Endometrium (tissue), 2 donors: ENCODE measurements around the gene PKD1L1.

Source experiments
- FAIRE-seq: peaks from 2 replicates; lab custom pipeline; 2012; peaks lifted over from hg19 to GRCh38; lab: Jason Lieb, UNC
- donor health status: control.
- donor health status: control.

Gene PKD1L1

DNA sequence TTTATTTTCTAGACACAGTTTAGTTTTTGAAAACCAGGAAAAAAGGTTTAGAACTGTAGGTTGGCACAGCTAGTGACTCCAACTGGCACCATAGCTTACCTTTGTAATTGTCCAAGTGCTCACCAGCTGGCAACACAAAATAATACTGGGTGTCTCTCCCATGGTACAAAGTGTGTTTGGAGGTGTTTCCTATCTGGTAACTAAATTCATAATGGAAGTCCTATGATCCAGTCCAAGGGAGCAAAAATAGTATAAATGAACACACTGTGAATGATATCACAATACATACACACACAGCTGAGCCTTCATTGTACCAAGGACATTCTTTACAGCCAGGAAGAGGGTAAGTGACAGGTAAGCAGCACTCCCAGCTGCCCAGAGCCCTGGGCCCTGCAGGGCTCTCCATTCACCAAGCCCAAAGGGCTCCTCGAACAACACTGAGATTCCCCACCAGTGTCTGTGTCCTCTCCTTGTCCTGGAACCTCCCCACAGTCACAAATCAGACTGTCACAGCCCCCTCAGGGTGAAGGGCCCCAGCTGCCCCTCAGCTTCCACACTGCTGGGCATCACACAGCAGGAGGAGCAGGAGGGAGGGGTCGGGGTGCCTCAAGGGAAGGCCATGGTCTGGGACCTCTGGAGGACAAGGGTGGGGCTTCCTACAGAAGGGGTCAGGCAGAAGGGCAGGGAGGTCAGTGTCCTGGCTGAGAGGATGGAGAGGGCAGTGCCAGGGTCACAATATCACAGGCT lies 72.1 kb downstream of the PKD1L1 start:
- no peak for FAIRE-seq

DNA sequence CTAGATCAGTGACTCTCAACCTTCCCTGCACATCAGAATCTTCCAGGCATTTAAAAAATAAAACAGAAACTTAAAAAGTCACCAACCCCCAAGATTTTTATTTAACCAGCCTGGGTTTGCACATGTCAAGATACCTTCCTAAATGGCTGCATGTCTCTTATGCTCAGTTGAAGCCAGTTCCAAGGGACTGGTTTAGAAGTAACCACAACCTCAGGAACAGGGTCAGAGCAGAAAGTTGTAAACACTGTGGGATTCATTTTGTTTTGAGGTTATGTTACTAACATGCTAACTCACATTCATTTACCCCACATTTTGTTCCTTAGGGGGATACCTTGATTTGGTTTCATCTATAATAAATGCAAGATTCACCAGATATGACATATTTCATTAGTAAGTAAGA lies 72.9 kb downstream of the PKD1L1 start:
- FAIRE-seq, result no peak

DNA sequence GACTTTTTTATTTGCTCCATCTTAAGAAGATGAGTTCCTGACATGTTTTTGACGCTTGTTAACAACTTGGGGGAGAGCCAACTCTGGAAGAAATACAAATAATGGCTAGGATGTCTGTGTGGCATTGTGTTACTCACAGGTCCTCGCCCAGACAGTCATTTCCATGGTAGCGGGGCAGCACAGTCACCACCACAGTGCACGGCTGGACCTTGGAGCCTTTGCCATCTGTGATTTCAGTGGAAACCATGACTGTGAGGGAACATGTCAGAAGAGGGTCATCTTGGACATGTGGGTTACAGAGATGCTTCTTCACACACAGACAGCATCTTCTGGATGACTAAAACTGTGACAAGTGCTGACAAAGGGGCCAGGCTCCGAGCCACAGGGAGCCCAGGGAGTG lies 74.5 kb downstream of the PKD1L1 start:
- no peak for FAIRE-seq

DNA sequence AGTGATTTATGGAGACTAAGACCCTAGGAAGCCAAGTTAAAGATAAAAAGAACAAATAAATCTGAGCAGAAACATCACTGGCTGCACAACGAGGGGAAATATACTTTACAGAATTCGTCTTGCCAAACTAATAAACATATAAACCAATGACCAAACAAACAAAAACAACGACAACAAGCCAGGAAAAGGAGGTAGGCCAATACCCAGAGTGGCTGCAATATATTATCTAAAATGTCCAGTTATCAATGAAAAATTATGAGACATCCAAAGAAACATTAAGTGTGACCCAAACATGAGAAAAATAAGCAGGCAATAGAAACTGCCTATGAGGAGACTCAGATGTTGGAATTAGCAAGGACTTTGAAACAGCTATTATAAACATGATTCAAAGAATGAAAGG lies 81.0 kb downstream of the PKD1L1 start:
- no peak for FAIRE-seq

DNA sequence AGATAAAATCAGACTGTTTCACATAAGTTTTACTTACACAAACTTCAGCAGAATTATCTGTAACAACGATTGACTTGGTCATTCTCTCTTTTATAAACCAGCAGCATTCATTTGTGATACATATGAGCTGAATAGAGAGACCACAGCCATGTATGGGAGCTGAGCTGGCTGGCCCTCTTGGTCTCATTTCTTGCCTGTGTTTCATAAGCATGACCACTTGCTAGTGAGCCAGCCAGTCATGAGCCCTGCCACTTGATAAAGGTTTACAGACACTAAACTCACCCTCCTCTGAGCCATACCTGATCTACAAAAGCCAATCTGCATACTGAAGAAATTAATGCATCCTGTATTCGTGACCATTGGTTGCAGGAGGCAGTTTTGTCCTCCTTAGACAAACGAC lies 82.1 kb downstream of the PKD1L1 start:
- no peak for FAIRE-seq

DNA sequence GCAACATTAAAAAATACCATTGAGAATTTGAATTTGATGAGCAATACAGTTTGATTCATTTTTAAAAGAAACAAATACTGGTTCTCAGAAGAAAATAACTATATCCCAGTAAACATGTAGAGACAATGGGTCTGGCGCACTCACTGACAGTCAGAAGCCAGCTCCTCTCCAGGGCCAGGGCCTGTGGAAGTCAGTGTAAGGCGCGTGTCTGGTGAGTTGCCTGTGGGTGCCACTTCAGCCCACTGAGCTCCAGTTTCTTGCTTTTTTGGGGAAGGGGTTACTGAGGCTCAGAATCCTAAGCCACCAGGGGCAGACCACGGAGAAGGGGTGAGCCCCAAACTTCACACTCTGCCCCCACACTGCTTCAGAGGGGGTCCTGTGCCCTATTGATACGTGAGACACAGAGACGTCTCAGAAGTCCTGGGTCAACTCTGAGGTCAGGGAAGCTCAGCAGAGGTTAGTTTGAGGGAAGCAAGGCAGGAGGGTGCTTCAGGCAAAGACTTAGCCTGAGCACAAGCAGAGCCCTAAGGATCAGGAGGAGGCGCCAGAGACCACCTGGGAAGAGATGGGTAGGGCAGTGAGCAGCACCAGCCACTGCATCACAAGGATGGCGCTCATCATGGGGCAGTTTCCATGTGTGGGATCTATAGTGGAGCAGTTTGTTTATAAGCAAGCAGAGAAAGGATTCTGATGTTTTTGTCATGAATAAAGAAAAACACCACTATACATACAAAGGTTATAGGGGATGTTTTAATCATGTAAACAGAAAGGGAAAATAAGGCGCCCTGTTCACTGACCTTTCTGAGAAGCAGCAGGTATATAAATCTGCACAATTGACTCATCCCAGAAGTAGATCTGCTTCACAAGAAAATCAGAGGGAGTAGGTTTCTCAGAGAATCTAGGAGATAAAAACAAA lies 95.7 kb downstream of the PKD1L1 start:
- no peak for FAIRE-seq

DNA sequence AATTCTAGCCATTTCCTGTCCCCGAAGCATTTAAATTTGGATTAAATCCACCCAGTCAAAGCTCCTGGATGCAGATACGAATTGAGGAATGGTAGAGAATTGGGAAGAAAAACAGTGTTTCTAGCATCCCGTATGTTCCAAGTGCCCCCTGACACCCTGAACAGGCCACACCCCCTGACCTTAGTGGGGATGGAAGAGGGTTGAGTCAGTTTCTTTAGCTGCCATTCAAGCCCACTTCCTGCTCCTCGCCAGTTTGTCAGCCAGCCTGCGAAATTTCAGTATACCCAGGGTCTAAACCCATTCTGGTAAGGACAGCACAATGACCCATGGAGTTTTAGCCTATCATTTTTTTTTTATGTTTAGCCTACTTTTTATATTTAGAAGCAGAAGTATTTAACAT lies 101.1 kb downstream of the PKD1L1 start:
- FAIRE-seq, result no peak

DNA sequence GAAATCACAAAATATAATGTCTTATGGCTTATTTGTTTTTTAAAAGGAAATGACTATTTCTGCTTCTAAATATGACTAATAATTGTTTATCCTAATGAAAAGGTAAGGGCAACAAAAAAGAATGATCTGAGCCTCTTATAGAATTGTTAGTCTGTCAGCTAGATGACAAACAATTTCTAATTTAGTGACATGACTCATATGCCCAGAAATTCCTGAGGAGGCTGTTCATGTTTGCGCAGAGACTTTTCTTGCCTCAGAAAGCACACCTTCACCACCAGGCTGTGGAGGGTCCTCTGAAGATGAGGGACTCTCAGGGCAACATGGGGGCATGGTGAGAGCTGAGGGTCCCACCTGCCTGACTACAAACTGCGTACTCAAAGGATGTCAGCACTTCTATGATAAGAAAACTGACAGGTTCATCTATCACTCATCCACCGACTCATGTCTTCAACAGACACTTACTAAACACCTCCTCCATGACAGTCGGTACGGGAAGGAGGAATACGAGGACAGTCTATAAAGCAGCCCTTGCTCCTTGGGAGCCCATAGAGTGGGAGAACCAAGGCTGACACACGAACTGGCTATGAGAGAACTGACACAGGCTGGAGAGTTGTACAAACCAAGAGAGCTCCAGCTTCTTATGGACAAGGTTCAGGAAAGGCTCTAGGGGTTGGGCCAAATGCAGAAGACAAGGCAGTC lies 102.0 kb downstream of the PKD1L1 start:
- FAIRE-seq, result no peak

DNA sequence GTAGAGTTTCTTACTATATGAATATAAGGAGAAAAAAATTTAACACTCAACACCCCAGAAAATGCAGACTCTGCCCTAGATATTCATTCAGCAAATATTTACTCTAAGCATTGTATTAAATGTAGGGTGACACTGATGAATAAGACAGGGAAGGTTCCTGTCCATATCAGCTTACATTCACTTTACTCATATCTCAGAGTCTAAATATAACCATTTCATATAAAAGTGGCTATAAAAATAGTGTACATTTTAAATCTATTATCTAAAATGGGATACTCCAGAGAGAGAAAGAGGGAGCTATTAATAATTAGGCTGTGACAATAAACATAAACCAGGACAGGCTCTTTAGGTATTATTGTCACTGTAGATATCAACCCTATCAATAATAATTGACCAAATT lies 104.0 kb downstream of the PKD1L1 start:
- no peak for FAIRE-seq

DNA sequence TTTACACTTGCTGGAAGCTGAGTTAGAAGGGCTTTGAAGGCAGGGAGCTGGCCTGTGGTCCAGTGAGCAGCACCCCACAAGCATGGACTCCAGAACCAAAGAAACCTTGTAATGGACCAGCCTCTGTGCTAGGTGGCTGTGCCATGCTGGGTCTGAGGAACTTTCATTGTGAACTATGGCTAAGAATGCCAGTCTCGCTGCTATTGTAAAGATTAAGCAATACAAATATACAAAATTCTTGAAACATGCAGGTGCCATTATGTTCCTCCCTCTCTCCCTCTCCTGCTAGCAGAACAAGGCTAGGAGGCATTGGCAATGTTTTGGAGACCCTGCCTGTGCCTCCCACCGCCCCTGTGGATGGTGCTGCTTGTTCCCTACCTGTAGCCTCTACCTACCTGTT lies 105.0 kb downstream of the PKD1L1 start:
- FAIRE-seq, result no peak

DNA sequence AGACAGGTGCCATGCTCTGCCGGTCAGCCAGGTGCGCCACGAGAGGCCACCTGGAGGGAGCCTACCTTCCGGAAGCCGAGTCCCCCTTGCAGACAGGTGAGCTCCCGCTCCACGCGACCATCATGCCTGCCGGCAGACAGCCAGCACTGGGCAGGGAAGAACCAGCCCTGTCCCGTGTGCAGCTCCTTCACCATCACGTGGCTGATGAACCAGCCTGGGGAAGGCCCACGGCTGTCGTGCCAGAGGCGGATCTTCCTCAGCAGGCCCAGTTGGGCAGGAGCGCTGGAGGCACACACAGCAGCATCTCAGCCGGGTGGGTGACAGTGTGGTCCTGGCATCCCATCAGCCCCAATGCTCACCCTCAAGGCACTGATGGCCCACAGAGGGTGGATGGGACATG lies 108.9 kb downstream of the PKD1L1 start:
- no peak for FAIRE-seq

DNA sequence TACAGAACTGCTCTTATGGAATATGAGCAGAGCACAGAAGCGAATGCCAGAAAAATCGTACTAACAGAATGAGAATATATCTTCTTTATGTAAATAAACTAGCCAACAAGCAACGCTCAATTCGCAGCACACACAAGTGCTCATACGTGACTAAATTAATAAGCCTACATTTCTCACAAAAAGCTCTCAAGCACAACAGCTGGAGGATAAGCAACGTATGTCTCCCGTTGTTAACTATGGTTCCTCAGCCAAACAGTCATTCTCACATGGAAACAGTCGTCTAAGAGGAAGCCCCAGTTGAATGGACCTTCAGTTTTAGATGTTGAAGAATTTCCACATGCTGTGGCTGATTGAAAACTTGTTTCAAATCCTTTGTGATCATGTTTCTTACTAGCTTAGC lies 110.4 kb downstream of the PKD1L1 start:
- FAIRE-seq, result no peak

DNA sequence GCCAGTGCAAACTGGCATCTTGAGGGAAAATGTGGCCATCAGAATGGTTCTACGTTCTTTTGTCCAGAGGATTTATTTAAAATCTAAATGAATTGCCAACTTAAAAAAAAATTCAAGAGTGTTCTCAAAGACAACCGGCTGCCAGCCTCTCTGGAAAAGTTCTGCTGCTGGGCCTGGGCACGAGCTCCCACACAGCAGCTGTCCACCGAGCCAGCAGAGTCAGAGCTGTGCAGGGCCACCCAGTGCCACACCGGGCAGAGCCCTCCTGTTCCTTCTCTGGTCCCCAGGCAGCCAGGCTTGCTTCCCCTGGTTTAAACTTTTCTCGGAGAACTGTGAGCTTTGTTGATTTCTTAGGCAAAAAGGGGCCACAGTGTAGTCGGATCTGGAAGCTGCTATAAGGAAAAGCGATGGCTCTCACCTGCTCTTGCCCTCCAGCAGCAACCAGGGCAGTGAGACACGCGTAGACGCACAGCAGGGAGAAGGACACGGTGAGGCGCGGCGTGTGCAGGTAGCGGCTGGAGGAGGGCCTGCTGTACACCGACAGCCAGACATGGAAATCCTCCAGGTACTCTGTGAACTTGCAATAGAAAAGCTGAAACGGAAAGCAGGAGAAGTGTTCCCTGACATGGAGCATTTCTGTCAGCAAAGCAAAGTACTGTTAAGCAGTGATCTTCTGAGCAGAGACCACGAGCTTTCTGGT lies 111.6 kb downstream of the PKD1L1 start:
- FAIRE-seq, result no peak

DNA sequence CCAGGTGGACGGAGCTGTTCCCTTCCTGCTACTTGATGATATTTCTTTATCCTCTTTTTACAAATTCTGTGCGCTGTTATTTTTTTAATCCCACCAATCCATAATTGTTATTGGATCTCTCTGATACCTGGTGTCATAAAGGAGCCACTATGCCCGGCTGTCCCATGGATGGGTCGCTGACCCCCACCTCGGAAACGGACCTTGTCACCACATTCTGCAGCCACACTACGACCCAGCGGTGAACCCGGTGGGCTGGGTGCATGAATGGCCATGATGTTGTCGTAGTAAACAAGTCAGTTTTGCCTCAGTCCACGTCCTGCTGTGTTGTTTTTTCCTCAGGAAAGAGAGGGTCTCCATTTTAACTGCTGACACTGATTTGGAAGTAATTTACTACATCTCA lies 112.2 kb downstream of the PKD1L1 start:
- no peak for FAIRE-seq

DNA sequence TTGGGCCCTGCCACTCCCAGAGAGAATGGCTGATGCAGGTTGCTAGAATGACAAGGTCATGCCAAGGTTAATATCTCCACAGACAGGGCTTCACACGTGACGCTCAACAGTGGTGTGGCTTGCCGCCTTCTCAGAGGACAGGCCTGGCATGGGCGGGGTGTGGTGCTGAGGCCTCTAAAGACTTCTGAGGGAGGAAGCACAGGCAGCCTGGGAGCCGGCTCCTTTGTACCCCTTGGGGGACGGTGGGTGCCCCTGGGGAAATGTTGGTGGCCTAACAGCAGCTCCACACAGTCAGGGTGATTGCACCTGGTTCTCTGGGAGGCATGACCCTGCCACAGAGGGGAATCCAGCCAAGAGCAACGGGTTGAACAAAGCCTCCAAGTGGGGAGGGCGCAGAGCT lies 115.1 kb downstream of the PKD1L1 start:
- FAIRE-seq, result no peak

DNA sequence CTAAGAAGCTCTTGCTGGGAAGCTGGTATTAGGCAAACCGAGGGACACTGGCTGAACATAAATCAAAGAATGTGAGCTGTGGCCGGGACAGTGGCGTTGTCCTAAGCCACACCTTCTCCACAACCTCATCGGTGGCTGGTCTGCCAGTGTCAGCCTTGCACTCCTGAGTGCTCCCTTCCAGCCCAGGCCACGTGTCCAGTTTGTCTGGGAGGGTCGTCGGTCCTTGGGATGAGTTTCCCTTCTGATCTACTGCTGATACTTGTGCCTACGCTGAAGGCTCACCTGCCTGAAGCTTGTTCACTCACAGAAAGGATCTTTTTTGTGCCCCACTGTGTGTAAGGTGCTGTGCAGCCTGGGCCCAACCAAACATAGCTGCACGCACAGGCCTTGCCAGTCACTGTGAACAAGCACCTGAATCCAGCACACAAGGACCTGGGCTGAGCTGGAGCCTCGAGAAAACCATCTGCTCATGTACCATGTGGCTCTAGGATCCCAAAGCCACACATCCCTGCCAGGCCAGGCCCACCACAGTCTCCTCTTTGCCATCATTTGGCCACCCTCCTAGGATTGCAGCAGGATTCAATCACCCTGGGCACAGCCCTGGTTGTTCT lies 116.1 kb downstream of the PKD1L1 start:
- FAIRE-seq, result no peak

DNA sequence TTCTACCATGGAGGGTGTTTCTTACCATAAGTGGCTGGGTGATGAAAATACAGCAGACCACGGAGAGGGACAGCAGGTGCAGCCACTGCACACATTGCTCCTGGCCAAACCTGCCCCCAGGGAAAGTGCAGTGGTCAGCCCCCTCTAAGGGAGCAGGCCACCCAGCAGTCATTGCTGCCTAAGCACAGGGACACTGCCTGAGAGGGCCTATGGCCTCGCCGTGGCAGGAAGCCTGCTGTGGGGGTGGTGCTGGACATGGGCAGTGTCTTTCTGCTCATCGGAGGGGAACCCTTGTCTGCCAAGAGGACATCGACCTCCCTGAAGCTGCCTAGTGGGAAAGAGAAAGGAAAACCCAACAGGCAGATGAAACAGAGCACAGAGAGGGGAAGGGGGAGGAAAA lies 118.3 kb downstream of the PKD1L1 start:
- no peak for FAIRE-seq

DNA sequence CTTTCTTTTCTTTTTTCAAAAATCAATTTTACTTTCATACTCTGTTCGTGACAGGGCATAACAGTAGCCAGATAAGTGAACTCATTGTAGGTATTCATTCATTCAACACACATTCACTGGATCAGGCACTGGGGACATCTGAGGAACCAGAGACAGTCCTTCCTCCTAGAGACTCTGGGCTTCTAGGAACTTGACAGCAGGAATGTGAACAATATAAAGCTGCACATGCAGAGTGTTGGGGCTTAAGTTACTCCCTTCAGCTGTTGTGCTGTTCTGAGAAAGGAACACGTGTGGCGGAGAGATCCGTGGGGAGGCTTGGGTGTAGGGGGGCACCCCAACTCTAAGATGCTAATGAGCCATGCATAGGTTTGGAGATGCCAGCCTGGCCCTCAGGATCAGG lies 120.4 kb downstream of the PKD1L1 start:
- no peak for FAIRE-seq

DNA sequence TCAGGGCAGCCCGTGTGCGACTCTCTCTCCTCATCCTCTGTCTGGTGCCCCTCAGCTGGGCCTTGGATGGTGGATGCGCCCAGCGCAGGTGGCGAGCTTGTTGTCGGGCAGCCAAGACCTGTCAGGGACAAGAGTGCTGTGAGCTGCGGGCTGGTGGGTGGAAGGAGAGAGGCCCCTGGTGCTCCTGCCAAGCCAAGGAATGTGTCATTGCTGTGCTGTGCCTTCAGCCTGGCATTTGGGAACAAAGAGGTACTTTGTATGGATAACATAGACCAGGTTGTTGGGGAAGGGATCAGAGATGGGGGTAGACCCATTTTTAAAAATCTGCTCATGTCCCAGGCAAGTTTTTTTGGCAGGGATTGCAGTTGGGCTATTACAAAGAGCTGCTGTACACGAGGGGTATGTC lies 120.9 kb downstream of the PKD1L1 start:
- FAIRE-seq, result no peak

DNA sequence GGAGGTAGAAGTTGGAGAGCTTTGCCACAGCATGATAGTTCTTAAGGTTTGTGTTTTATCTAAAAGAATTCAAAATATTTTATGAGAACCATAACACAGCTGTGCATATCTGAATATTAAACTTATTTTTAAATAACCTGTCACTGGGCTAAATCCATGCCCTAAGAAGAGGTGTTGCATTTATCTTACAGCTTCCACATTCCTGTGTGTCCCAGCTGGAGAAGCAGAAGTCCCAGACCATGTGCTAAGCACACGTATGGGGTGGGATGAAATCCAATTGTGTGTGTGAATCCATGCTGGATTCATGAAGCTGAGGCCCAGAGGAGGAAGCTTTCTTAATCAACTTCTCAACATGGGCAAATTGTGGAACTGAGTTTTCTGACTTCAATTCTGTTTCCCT lies 121.5 kb downstream of the PKD1L1 start:
- FAIRE-seq, result no peak

DNA sequence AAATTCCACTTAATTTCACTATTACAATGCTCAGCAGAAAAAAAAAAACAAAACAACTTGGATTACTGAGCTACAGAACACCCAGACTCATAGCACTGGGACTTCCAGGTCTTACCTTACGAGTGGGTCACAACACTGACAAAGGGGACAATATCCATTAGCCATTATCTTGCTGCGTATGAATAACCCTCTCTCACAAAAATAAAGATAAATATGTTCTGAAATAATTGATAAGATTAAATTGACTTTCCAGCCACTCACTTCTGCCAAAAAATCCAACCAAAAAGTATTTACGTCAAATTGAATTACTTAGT lies 128.7 kb downstream of the PKD1L1 start:
- no peak for FAIRE-seq
